Bronchial epithelial cell (primary cell): ENCODE results near the gene KRT25. TPM values are rescaled to one million over a fixed set of nuclear protein-coding genes. Genes with fewer than 3 reads are reported as not detected.

Experiments
- DNase-seq: peaks from one replicate; pipeline ENCODE4 v3.0.0-alpha.2; 2010; ENCODE audit warnings: low read depth
- FAIRE-seq: peaks from 2 replicates; lab custom pipeline; 2011; peaks lifted over from hg19 to GRCh38; lab: Jason Lieb, UNC
- H3K27me3 ChIP-seq: 2 replicates; pipeline ENCODE4 v1.5.1; 2011; ENCODE audit warnings: low read length; ENCODE audit not compliant: control insufficient read depth, insufficient read depth
- H3K36me3 ChIP-seq: 2 replicates; pipeline ENCODE4 v1.5.1; 2011; ENCODE audit warnings: low read length; ENCODE audit not compliant: control insufficient read depth, insufficient read depth
- H3K4me3 ChIP-seq: 2 replicates; pipeline ENCODE4 v1.5.1; 2011; ENCODE audit warnings: mild to moderate bottlenecking, low read depth, low read length, control low read depth
- total RNA-seq: library from RNA; depleted of rRNA; stranded (reverse); fragments of >200 nt; gene quantifications from 2 replicates; pipeline ENCODE4 v1.2.1, GENCODE V29; 2014
- TF ChIP-seq, protein P1 (sequence below): IDR thresholded peaks from 2 replicates; pipeline ENCODE4 v1.5.1; 2011; ENCODE audit warnings: mild to moderate bottlenecking, moderate library complexity, low read length, control low read depth, inconsistent platforms; ENCODE audit not compliant: insufficient read depth, severe bottlenecking

Gene KRT25
- total RNA-seq, 1 donor from 2014 or later: not detected

DNA sequence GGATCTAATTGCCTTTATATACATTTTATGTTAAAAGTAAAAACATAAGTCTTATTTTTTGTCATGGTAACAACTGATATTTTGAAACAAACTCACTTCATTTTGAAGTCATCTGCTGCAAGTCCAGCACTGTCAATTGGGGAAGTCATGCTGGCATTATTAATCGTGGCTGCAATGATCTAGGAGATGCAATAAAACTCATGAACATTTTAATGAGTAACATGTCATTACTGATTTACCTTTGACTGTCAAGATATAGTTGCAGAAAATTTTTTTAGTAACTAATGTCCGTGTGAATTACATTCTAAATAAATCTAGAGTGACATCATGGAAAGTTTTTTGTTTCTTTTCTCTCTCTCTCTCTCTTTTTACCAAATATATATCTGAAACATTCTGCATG is 34.2 kb downstream of the KRT25 start:
- H3K4me3 ChIP-seq: no peak overlapping the region
- H3K36me3 ChIP-seq: no peaks in the 10 kb centered on the region
- DNase-seq: no peak
- TF ChIP-seq, protein P1, sequence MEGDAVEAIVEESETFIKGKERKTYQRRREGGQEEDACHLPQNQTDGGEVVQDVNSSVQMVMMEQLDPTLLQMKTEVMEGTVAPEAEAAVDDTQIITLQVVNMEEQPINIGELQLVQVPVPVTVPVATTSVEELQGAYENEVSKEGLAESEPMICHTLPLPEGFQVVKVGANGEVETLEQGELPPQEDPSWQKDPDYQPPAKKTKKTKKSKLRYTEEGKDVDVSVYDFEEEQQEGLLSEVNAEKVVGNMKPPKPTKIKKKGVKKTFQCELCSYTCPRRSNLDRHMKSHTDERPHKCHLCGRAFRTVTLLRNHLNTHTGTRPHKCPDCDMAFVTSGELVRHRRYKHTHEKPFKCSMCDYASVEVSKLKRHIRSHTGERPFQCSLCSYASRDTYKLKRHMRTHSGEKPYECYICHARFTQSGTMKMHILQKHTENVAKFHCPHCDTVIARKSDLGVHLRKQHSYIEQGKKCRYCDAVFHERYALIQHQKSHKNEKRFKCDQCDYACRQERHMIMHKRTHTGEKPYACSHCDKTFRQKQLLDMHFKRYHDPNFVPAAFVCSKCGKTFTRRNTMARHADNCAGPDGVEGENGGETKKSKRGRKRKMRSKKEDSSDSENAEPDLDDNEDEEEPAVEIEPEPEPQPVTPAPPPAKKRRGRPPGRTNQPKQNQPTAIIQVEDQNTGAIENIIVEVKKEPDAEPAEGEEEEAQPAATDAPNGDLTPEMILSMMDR: no peak
- FAIRE-seq: no peak
- H3K27me3 ChIP-seq: peaks cover 2% of the 10 kb centered on the region

DNA sequence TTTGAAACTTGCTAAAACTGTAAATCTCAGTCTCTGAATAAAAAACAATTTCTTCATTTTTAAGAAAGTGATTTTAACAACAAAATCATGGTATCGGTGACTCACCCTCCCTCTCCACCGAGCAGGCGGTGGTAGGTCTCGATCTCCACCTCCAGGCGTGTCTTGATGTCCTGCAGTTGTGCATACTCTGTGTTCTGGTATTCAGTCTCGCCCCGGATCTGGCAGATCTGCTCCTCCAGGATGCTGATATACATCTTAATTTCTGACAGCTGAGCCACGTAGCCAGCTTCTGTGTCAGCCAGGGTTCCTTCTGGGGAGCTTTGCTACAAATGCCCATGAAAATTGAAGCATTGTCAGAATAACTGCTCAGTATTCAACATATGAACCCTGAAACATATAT is 36.2 kb downstream of the KRT25 start:
- H3K36me3 ChIP-seq: no peaks in the 10 kb centered on the region
- peaks cover 2% of the 10 kb centered on the region for H3K27me3 ChIP-seq
- no peak for FAIRE-seq
- no peak overlapping the region for H3K4me3 ChIP-seq
- no peak for DNase-seq
- TF ChIP-seq, protein P1: no peak

DNA sequence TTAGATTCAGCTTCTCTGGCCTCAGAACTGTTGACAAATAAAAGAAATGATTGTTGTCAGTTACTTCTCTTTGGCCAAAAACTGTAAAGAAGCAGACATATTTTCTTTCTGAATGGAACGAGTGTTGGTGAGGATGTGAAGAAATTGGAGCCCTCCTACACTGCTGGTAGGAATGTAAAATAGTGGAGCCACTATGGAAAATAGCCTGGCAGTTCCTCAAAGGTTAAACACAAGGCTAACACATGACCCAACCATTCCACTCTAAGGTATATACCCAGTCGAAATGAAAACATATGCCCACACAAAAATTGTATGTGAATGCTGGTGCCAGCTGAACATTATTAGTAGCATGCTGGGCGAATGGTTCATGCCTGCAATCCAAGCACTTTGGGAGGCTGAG is 37.4 kb downstream of the KRT25 start:
- H3K4me3 ChIP-seq: no peak overlapping the region
- peaks cover 2% of the 10 kb centered on the region for H3K27me3 ChIP-seq
- TF ChIP-seq, protein P1: no peak
- H3K36me3 ChIP-seq: no peaks in the 10 kb centered on the region
- no peak for FAIRE-seq
- DNase-seq: no peak

DNA sequence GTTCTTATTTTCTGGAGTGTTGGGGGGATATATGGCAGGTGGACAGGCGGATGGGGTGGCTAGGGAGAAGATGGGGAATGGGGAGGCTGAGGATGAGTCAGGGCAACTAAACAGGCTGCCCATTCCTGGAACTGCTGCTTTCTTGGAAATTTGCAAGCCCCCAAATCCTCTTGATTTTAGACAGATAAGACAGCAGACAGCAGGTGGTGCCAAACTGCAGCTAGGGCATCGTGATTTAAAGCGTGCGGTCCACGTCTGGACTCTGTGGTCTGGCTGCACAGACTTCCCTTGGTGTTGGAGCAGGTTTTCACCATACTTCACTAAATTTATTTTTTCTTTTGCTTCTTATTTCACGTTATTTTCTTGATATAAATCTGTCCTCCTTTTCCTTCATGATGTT is 40.7 kb downstream of the KRT25 start:
- TF ChIP-seq, protein P1: no peak
- H3K27me3 ChIP-seq: no peaks in the 10 kb centered on the region
- no peak overlapping the region for H3K4me3 ChIP-seq
- H3K36me3 ChIP-seq: no peaks in the 10 kb centered on the region
- FAIRE-seq: no peak
- no peak for DNase-seq

DNA sequence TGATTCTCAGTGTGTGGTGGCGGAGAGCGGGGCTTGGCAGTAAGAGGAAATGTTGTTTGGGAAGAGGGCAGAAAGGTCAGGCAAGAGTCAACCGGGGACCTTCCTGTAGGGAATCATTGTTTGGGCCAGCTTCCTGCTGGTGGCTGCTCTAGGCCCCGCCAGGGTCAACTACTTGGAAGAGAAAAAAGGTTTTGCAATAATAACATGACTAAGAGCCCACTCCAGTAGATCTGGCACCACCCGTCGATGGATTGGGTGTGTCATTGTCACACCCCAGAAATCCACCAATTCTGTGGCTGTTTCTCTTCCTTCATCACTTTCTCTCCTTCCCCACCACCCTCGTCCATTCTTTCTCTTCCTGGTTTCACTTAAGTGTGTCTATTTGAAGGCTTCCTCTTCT is 47.4 kb downstream of the KRT25 start:
- peak; percentile 28 for FAIRE-seq

DNA sequence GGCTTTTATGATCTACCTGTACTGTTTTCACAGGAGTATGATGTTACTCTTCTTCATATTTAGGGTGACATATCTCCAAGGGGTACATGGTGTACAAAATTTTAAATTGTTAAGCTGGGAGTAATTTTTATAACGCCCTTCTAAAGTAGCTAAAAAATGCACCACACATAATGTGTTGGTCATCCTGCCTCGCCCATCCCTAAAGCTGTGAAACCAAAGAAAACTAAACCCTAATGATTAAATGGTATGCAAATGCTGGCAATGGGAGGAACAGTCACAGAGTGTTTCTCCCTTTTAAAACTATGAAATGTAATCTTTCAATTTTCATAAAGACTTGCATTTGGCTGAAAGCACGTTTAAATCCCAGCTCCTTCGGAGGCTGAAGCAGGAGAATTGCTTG is 49.5 kb downstream of the KRT25 start:
- Histone ChIP-seq H3K27me3 (no peaks in the 10 kb centered on the region), H3K4me3 (no peak overlapping the region), H3K36me3 (no peaks in the 10 kb centered on the region)
- TF ChIP-seq, protein P1: no peak
- DNase-seq (peak; percentile 48), FAIRE-seq (no peak)

More for the DNA sequence above, 47.4 kb downstream of the KRT25 start:
- TF ChIP-seq, protein P1: no peak
- Histone ChIP-seq H3K4me3 (no peak overlapping the region), H3K27me3 (no peaks in the 10 kb centered on the region), H3K36me3 (no peaks in the 10 kb centered on the region)
- DNase-seq: peak; percentile 51
